ENCODE results near the gene ITSN2. TPM values are rescaled to one million over a fixed set of nuclear protein-coding genes. Genes with fewer than 3 reads are reported as not detected.

The ITSN2 gene
- total RNA-seq, 1 experiment from 2014 or later = 26.5 TPM

DNA sequence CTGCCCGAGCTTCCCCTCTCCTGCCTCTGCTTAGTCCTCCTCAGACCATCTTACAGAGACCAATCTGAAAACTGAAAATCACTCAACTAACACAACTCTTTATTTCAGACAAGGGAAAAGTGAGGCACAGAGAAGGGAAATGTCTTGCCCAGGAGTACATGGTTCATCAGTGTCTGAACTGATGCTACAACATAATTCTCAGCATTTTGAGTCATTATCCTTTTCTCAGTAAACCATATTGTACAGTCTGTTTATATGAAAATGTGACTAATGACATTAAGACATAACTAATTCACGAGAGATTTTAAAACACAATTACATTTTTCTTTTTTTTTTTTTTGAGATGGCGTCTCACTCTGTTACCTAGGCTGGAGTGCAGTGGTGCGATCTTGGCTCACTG lies 62.7 kb downstream of the ITSN2 start (continued):
- TF ChIP-seq, protein P1, sequence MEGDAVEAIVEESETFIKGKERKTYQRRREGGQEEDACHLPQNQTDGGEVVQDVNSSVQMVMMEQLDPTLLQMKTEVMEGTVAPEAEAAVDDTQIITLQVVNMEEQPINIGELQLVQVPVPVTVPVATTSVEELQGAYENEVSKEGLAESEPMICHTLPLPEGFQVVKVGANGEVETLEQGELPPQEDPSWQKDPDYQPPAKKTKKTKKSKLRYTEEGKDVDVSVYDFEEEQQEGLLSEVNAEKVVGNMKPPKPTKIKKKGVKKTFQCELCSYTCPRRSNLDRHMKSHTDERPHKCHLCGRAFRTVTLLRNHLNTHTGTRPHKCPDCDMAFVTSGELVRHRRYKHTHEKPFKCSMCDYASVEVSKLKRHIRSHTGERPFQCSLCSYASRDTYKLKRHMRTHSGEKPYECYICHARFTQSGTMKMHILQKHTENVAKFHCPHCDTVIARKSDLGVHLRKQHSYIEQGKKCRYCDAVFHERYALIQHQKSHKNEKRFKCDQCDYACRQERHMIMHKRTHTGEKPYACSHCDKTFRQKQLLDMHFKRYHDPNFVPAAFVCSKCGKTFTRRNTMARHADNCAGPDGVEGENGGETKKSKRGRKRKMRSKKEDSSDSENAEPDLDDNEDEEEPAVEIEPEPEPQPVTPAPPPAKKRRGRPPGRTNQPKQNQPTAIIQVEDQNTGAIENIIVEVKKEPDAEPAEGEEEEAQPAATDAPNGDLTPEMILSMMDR (IDR thresholded peaks at IDR 0.05 in 2 of 3, conservative IDR thresholded peaks at IDR 0.05 in 1 of 3; ENCODE audit: borderline replicate concordance in 1 of 3, insufficient read depth in 1 of 3, low read depth in 2 of 3, low read length in 2 of 3) = no peak
- no peak for TF ChIP-seq EZH2phosphoT487 (IDR thresholded peaks at IDR 0.05; ENCODE audit: borderline replicate concordance)
- no peak for TF ChIP-seq JUND (IDR thresholded peaks at IDR 0.05)
- TF ChIP-seq EGR1 (IDR thresholded peaks at IDR 0.05; ENCODE audit: low read depth) = no peak
- TF ChIP-seq FOSL1 (IDR thresholded peaks at IDR 0.05; ENCODE audit: low read depth) = no peak
- TF ChIP-seq, protein P2, sequence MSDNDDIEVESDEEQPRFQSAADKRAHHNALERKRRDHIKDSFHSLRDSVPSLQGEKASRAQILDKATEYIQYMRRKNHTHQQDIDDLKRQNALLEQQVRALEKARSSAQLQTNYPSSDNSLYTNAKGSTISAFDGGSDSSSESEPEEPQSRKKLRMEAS (IDR thresholded peaks at IDR 0.05) = no peak

DNA sequence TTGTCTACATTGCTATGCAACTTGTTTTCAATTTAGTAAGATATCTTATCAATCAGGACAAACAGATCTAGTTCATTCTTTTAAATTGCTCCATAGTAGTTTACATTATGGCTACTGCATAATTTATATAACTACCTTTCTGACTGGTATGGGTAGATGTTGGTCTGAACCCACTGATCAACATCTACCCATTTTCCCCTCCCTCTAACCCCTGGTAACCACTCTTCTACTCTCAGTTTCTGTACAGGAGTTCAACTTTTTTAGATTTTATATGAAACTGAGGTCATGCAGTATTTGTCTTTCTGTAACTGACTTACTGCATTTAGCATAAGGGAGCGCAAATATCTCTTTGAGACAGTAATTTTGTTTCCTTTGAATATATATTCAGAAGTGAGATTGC lies 73.2 kb downstream of the ITSN2 start:
- no peaks in the 10 kb centered on the region for H3K36me3 ChIP-seq (ENCODE audit: control insufficient read depth in 1 of 2, insufficient read depth in 2 of 2, low read length in 2 of 2)
- no peak for DNase-seq (ENCODE audit: low read depth, low spot score)
- H3K79me2 ChIP-seq (ENCODE audit: insufficient read depth, low read length) = no peaks in the 10 kb centered on the region
- no peaks in the 10 kb centered on the region for H4K20me1 ChIP-seq (ENCODE audit: insufficient read depth)
- no TSS peak for BruUV-seq (replicated peaks)
- H3K27ac ChIP-seq (ENCODE audit: low read depth, low read length) = no peak overlapping the region
- no peak overlapping the region for H3K4me2 ChIP-seq (ENCODE audit: low read length)
- ATAC-seq = no peak
- H3K9me2 ChIP-seq (ENCODE audit: insufficient read depth) = no peaks in the 10 kb centered on the region
- H3K9me3 ChIP-seq (ENCODE audit: control insufficient read depth in 1 of 2, insufficient read depth in 1 of 2, low read depth in 1 of 2, low read length in 2 of 2) = no peaks in the 10 kb centered on the region
- ChIA-PET CTCF (no interaction called here), POLR2A (no interaction called here), RAD21 (ENCODE audit: low non-redundant PET in 1 of 2, low total read pairs in 2 of 2, uncharacterized antibody in 2 of 2, unreplicated experiment in 2 of 2) (no interaction called here)
- no peaks in the 10 kb centered on the region for H3K4me1 ChIP-seq (ENCODE audit: control insufficient read depth in 1 of 2, insufficient read depth in 2 of 2, low read length in 2 of 2)
- intact Hi-C loops (cut with micrococcal nuclease) = no loop called here
- H2AFZ ChIP-seq (ENCODE audit: low read depth, low read length, poor library complexity, severe bottlenecking) = no peak overlapping the region
- no peak overlapping the region for H3K9ac ChIP-seq (ENCODE audit: low read length)
- H3K4me3 ChIP-seq (replicated peaks in 1 of 2; ENCODE audit: low read depth in 1 of 2, low read length in 2 of 2) = no peak overlapping the region
- H3K27me3 ChIP-seq (ENCODE audit: insufficient read depth, low read length) = no peaks in the 10 kb centered on the region
- TF ChIP-seq ZNF274 (IDR thresholded peaks at IDR 0.05; ENCODE audit: low read depth, low read length) = no peak
- no peak for TF ChIP-seq FOSL1 (IDR thresholded peaks at IDR 0.05; ENCODE audit: low read depth)
- TF ChIP-seq SIN3A (IDR thresholded peaks at IDR 0.05; ENCODE audit: low read depth) = no peak
- TF ChIP-seq EZH2 (IDR thresholded peaks at IDR 0.05) = no peak
- TF ChIP-seq, protein P1 (IDR thresholded peaks at IDR 0.05 in 2 of 3, conservative IDR thresholded peaks at IDR 0.05 in 1 of 3; ENCODE audit: borderline replicate concordance in 1 of 3, insufficient read depth in 1 of 3, low read depth in 2 of 3, low read length in 2 of 3) = no peak
- TF ChIP-seq ZBTB33 (IDR thresholded peaks at IDR 0.05; ENCODE audit: extremely low read depth, insufficient replicate concordance, low read length) = no peak
- TF ChIP-seq, protein P3, sequence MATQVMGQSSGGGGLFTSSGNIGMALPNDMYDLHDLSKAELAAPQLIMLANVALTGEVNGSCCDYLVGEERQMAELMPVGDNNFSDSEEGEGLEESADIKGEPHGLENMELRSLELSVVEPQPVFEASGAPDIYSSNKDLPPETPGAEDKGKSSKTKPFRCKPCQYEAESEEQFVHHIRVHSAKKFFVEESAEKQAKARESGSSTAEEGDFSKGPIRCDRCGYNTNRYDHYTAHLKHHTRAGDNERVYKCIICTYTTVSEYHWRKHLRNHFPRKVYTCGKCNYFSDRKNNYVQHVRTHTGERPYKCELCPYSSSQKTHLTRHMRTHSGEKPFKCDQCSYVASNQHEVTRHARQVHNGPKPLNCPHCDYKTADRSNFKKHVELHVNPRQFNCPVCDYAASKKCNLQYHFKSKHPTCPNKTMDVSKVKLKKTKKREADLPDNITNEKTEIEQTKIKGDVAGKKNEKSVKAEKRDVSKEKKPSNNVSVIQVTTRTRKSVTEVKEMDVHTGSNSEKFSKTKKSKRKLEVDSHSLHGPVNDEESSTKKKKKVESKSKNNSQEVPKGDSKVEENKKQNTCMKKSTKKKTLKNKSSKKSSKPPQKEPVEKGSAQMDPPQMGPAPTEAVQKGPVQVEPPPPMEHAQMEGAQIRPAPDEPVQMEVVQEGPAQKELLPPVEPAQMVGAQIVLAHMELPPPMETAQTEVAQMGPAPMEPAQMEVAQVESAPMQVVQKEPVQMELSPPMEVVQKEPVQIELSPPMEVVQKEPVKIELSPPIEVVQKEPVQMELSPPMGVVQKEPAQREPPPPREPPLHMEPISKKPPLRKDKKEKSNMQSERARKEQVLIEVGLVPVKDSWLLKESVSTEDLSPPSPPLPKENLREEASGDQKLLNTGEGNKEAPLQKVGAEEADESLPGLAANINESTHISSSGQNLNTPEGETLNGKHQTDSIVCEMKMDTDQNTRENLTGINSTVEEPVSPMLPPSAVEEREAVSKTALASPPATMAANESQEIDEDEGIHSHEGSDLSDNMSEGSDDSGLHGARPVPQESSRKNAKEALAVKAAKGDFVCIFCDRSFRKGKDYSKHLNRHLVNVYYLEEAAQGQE (IDR thresholded peaks at IDR 0.05; ENCODE audit: low read depth) = no peak
- TF ChIP-seq POLR2A (IDR thresholded peaks at IDR 0.05; ENCODE audit: borderline replicate concordance, extremely low read depth, insufficient read depth, insufficient read length) = no peak
- TF ChIP-seq RAD21 (IDR thresholded peaks at IDR 0.05; ENCODE audit: low read depth) = no peak
- no peak for TF ChIP-seq CEBPB (IDR thresholded peaks at IDR 0.05; ENCODE audit: low read depth)
- no peak for TF ChIP-seq TCF7L2 (IDR thresholded peaks at IDR 0.05; ENCODE audit: borderline replicate concordance, extremely low read depth, insufficient read depth, insufficient read length)
- TF ChIP-seq EZH2phosphoT487 (IDR thresholded peaks at IDR 0.05; ENCODE audit: borderline replicate concordance) = no peak
- no peak for TF ChIP-seq EGR1 (IDR thresholded peaks at IDR 0.05; ENCODE audit: low read depth)

Data from HCT116 (cell line).